ENCODE results near the gene CYFIP1.

GRCh38 chr15:22855791-22856190 lies 124.4 kb downstream of the CYFIP1 start:
- TF ChIP-seq POLR2AphosphoS5 (IDR thresholded peaks at IDR 0.05; ENCODE audit: low read depth, low read length): no peak
- TF ChIP-seq CTCF (IDR thresholded peaks at IDR 0.05): no peak
- TF ChIP-seq SIN3A (IDR thresholded peaks at IDR 0.05; ENCODE audit: borderline replicate concordance, insufficient read depth, low read depth, low read length): no peak
- TF ChIP-seq, protein P1, sequence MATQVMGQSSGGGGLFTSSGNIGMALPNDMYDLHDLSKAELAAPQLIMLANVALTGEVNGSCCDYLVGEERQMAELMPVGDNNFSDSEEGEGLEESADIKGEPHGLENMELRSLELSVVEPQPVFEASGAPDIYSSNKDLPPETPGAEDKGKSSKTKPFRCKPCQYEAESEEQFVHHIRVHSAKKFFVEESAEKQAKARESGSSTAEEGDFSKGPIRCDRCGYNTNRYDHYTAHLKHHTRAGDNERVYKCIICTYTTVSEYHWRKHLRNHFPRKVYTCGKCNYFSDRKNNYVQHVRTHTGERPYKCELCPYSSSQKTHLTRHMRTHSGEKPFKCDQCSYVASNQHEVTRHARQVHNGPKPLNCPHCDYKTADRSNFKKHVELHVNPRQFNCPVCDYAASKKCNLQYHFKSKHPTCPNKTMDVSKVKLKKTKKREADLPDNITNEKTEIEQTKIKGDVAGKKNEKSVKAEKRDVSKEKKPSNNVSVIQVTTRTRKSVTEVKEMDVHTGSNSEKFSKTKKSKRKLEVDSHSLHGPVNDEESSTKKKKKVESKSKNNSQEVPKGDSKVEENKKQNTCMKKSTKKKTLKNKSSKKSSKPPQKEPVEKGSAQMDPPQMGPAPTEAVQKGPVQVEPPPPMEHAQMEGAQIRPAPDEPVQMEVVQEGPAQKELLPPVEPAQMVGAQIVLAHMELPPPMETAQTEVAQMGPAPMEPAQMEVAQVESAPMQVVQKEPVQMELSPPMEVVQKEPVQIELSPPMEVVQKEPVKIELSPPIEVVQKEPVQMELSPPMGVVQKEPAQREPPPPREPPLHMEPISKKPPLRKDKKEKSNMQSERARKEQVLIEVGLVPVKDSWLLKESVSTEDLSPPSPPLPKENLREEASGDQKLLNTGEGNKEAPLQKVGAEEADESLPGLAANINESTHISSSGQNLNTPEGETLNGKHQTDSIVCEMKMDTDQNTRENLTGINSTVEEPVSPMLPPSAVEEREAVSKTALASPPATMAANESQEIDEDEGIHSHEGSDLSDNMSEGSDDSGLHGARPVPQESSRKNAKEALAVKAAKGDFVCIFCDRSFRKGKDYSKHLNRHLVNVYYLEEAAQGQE (IDR thresholded peaks at IDR 0.05; ENCODE audit: insufficient read depth in 1 of 2, low read depth in 2 of 2, low read length in 1 of 2): no peak
- TF ChIP-seq TCF7L2 (IDR thresholded peaks at IDR 0.05; ENCODE audit: low read depth, low read length): no peak
